GM12878 (cell line): ENCODE results near the gene WBP4. TPM values are rescaled to one million over a fixed set of nuclear protein-coding genes. Genes with fewer than 3 reads are reported as not detected.

Experiments
- ATAC-seq: fragments of 200-7000 bp; cut with Tn5 transposase; 3 replicates; pipeline ENCODE4 v1.9.1; 2020; ENCODE audit warnings: mild to moderate bottlenecking, moderate library complexity
- BruUV-seq: library from RNA; stranded (reverse); fragments of 400-500 nt; replicated peaks from 2 replicates; lab custom pipeline; 2021; lab: Mats Ljungman, UMichigan
- CTCF ChIA-PET: fragments of 300-600 bp; sonication (Branson Sonifier 250); formaldehyde crosslinking; extraction: SDS; loops from one replicate; lab custom pipeline; 2021; ENCODE audit warnings: inconsistent platforms; lab: Yijun Ruan, JAX
- POLR2A ChIA-PET: fragments of 350-600 bp; formaldehyde crosslinking; extraction: SDS; loops from one replicate; lab custom pipeline; 2021; ENCODE audit warnings: inconsistent platforms; lab: Charles Lee
- RAD21 ChIA-PET: fragments of 300-600 bp; sonication (Branson Sonifier 250); formaldehyde crosslinking; loops from one replicate; lab custom pipeline; 2023; ENCODE audit warnings: antibody characterized with exemption; ENCODE audit not compliant: unreplicated experiment; lab: Charles Lee
- SMC1A ChIA-PET: fragments of 300-600 bp; sonication (Branson Sonifier 250); formaldehyde crosslinking; loops from one replicate; lab custom pipeline; 2023; ENCODE audit not compliant: unreplicated experiment, uncharacterized antibody; lab: Charles Lee
- DNase-seq: peaks from one replicate; pipeline ENCODE4 v3.0.0-alpha.2; 2011; ENCODE audit warnings: low read depth, low spot score
- FAIRE-seq: peaks from 3 replicates; lab custom pipeline; 2011; peaks lifted over from hg19 to GRCh38; lab: Jason Lieb, UNC
- H2AFZ ChIP-seq: 2 replicates; pipeline ENCODE4 v1.6.0; 2011; ENCODE audit warnings: low read depth, low read length, control low read depth; ENCODE audit not compliant: control insufficient read depth
- H3K27ac ChIP-seq: 2 replicates; pipeline ENCODE4 v1.5.1; 2011; ENCODE audit warnings: control low read depth; ENCODE audit not compliant: control insufficient read depth, insufficient read depth
- H3K27me3 ChIP-seq, 2 experiments: replicated peaks in 1 of 2; 2 replicates each; pipeline versions ENCODE4 v1.6.0 to v1.6.1; 2011; ENCODE audit warnings: low read length in 1 of 2; ENCODE audit not compliant: control insufficient read depth in 2 of 2, insufficient read depth in 2 of 2
- H3K36me3 ChIP-seq, 2 experiments: 2 replicates each; pipeline ENCODE4 v1.5.1; 2011; ENCODE audit warnings: low read length in 1 of 2; ENCODE audit not compliant: control insufficient read depth in 2 of 2, insufficient read depth in 2 of 2
- H3K4me1 ChIP-seq: 2 replicates; pipeline ENCODE4 v1.6.1; 2011; ENCODE audit warnings: mild to moderate bottlenecking, low read length, moderate library complexity, mixed read lengths; ENCODE audit not compliant: control insufficient read depth, insufficient read depth
- H3K4me2 ChIP-seq: 2 replicates; pipeline ENCODE4 v1.6.0; 2011; ENCODE audit warnings: control low read depth; ENCODE audit not compliant: control insufficient read depth, insufficient read depth
- H3K4me3 ChIP-seq: fragments of 200-600 bp; sonication (generic); 2 replicates; pipeline ENCODE4 v1.5.1; 2016
- H3K79me2 ChIP-seq: 2 replicates; pipeline ENCODE4 v1.6.0; 2011; ENCODE audit warnings: low read length; ENCODE audit not compliant: control insufficient read depth, insufficient read depth
- H3K9ac ChIP-seq: 2 replicates; pipeline ENCODE4 v1.8.0; 2011; ENCODE audit warnings: low read length, control low read depth, mixed read lengths; ENCODE audit not compliant: control insufficient read depth, insufficient read depth
- H3K9me3 ChIP-seq: replicated peaks from 3 replicates; pipeline ENCODE4 v1.5.1; 2011; ENCODE audit warnings: mild to moderate bottlenecking, low read length; ENCODE audit not compliant: control insufficient read depth, insufficient read depth
- H4K20me1 ChIP-seq: 2 replicates; pipeline ENCODE4 v1.6.0; 2011; ENCODE audit not compliant: control insufficient read depth, insufficient read depth
- ETV6 ChIP-seq, 2 experiments: fragments of 450-650 bp in 1 of 2; IDR thresholded peaks in 1 of 2; conservative IDR thresholded peaks in 1 of 2; 2 replicates each; pipeline ENCODE4 v1.6.1; 2014; ENCODE audit warnings: antibody characterized with exemption in 1 of 2, borderline replicate concordance in 1 of 2, low read depth in 1 of 2, mild to moderate bottlenecking in 1 of 2, moderate library complexity in 1 of 2
- MYB ChIP-seq: fragments of 150-350 bp; IDR thresholded peaks from 2 replicates; pipeline ENCODE4 v1.6.1; 2014; ENCODE audit warnings: mild to moderate bottlenecking, low read depth, low read length, borderline replicate concordance
- NFYB ChIP-seq: IDR thresholded peaks from 2 replicates; pipeline ENCODE4 v1.6.1; 2011; ENCODE audit warnings: low read depth, mild to moderate bottlenecking, low read length, improper control_type of control experiment, moderate library complexity; ENCODE audit not compliant: insufficient read depth
- PAX8 ChIP-seq: fragments of 450-650 bp; IDR thresholded peaks from 2 replicates; pipeline ENCODE4 v1.6.1; 2017; ENCODE audit warnings: mild to moderate bottlenecking, moderate library complexity
- WGBS: methylation state at CpG from one replicate; pipeline ENCODE4 v1.1.6; 2016; ENCODE audit warnings: low lambda C conversion rate; ENCODE audit not compliant: insufficient replicate concordance, insufficient coverage; ENCODE audit errors: missing lambda C conversion rate; 5-methylcytosine and 5-hydroxymethylcytosine counted together
- in situ Hi-C: fragments of 300-500 bp; cut with MboI; formaldehyde crosslinking; loops from 9 replicates; pipeline ENCODE4 v1.14.3; 2018; ENCODE audit warnings: mixed read lengths
- intact Hi-C: fragments of 100-400 bp; cut with micrococcal nuclease; formaldehyde crosslinking; loops from one replicate; pipeline ENCODE4 v1.14.2; 2022; ENCODE audit not compliant: unreplicated experiment
- polyA plus RNA-seq, 11 experiments: library from polyadenylated mRNA; depleted of rRNA in 4 of 11; unstranded in 6 of 11; stranded (reverse) in 5 of 11; fragments of >200 nt; fragmentation: Nextera tagmentation in 4 of 11; fragmentation: Illumina TruSeq in 1 of 11; extraction: Ambion mirVana in 4 of 11; extraction: Trizol in 1 of 11; gene quantifications; 1 replicate in 1 of 11; 2 replicates in 10 of 11; pipeline versions ENCODE4 v1.2.1 to v1.2.3, GENCODE V29; 2011 to 2016; ENCODE audit warnings: inconsistent platforms in 2 of 11, missing spikeins in 2 of 11, low read depth in 1 of 11
- total RNA-seq, 4 experiments: library from RNA; depleted of rRNA in 3 of 4; stranded (reverse); fragments of >200 nt in 3 of 4; fragmentation: Illumina TruSeq in 1 of 4; extraction: Trizol in 1 of 4; gene quantifications; 2 replicates each; pipeline versions ENCODE4 v1.2.1 to v1.2.3, GENCODE V29; 2013 to 2021
- TF ChIP-seq, protein P1 (sequence below): fragments of 450-650 bp; IDR thresholded peaks from 2 replicates; pipeline ENCODE4 v1.6.1; 2018; ENCODE audit warnings: borderline replicate concordance, mild to moderate bottlenecking; ENCODE audit not compliant: partially characterized antibody
- TF ChIP-seq, protein P2 (sequence below): fragments of 450-650 bp; IDR thresholded peaks from 2 replicates; pipeline ENCODE4 v1.6.1; 2017; ENCODE audit warnings: borderline replicate concordance

The WBP4 gene
- total and polyA plus RNA-seq, 10 of the 15 experiments (the other 5 are each of a cell fraction or from before 2014, with no cell fraction given), result 7.4 to 21.6 (median 14.2) TPM

- TF ChIP-seq, protein P1, sequence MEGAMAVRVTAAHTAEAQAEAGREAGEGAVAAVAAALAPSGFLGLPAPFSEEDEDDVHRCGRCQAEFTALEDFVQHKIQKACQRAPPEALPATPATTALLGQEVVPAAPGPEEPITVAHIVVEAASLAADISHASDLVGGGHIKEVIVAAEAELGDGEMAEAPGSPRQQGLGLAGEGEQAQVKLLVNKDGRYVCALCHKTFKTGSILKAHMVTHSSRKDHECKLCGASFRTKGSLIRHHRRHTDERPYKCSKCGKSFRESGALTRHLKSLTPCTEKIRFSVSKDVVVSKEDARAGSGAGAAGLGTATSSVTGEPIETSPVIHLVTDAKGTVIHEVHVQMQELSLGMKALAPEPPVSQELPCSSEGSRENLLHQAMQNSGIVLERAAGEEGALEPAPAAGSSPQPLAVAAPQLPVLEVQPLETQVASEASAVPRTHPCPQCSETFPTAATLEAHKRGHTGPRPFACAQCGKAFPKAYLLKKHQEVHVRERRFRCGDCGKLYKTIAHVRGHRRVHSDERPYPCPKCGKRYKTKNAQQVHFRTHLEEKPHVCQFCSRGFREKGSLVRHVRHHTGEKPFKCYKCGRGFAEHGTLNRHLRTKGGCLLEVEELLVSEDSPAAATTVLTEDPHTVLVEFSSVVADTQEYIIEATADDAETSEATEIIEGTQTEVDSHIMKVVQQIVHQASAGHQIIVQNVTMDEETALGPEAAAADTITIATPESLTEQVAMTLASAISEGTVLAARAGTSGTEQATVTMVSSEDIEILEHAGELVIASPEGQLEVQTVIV, result no peak
Observed at GRCh38 chr13:41019011-41019487, 42.3 kb upstream of the WBP4 start, which contains the start of gene ELF1 (continued).

DNA sequence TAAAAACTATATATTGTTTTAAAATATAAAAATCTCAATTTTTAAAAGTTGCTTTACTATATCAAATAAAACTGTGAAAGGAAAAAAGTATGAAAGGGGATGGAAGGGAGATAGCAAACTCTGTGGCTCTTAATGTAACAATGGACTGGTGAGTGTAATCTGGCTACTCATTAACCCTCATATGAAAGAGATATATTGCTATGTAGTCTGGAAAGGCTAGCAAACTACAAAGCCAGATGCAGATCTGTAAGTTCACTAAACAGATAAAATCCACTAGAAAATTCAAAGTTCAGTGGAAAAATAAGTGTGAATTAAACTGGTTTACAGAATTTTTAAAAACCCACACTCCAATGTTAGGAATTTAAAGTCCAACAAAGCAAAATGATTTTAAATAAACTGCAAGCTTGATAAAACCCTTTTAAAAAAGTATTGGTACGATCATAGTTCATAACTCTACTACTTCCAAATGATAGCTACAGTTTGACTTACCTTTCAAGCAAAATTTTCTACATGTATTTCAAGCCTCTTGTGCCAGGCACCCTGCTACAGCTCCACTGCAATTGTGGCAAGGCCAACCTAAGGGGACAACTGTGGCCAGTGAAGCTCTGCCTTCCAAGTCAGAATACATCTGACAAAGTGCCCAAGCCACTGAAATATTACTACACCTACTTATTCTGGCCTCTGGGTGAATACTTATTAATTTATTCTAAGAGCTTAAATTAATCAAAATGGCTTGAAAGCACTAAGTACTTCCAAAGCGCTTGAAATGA lies 41.5 kb upstream of the WBP4 start:
- in situ Hi-C loops, result no loop called here
- Histone ChIP-seq H3K4me3 (no peak overlapping the region), H3K4me2 (no peak overlapping the region), H4K20me1 (no peaks in the 10 kb centered on the region), H3K79me2 (peaks cover 62% of the 10 kb centered on the region), H2AFZ (no peak overlapping the region), H3K9me3 (no peaks in the 10 kb centered on the region), H3K36me3 (no peaks in the 10 kb centered on the region), H3K27ac (no peak overlapping the region), H3K27me3 (no peaks in the 10 kb centered on the region), H3K4me1 (peaks cover 7% of the 10 kb centered on the region), H3K9ac (no peak overlapping the region)
- POLR2A ChIA-PET, result interaction anchor here (0.6 to 3.8 kb wide), 18 partner anchors 9 to 99 kb away, joined by 3 to 25 read pairs (median 4); partner anchors contain the start of gene WBP4
- CTCF ChIA-PET, result interaction anchor here (0.8 to 10.8 kb wide), 15 partner anchors 9 to 212 kb away, joined by 3 to 129 read pairs (median 5); partner anchors contain the start of gene WBP4
- TF ChIP-seq NFYB, result 0 out of 2 replicates have a peak, but pooled peaks have one; percentile 3
- no peak for TF ChIP-seq ETV6 (conservative IDR thresholded peaks at IDR 0.05 in 1 of 2, IDR thresholded peaks at IDR 0.05 in 1 of 2; ENCODE audit: borderline replicate concordance in 1 of 2, low read depth in 1 of 2)
- TF ChIP-seq MYB, result no peak
- TF ChIP-seq PAX8, result no peak
- TF ChIP-seq, protein P2, sequence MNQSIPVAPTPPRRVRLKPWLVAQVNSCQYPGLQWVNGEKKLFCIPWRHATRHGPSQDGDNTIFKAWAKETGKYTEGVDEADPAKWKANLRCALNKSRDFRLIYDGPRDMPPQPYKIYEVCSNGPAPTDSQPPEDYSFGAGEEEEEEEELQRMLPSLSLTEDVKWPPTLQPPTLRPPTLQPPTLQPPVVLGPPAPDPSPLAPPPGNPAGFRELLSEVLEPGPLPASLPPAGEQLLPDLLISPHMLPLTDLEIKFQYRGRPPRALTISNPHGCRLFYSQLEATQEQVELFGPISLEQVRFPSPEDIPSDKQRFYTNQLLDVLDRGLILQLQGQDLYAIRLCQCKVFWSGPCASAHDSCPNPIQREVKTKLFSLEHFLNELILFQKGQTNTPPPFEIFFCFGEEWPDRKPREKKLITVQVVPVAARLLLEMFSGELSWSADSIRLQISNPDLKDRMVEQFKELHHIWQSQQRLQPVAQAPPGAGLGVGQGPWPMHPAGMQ, result no peak
- SMC1A ChIA-PET, result interaction anchor here (0.7 to 18.2 kb wide), 20 partner anchors 8 to 98 kb away, joined by 3 to 308 read pairs (median 5); partner anchors contain the start of gene WBP4
- no peak for DNase-seq
- WGBS, result 76% methylated on average over 2 of the region's 2 CpGs
- ATAC-seq, result peak; percentile 33
- intact Hi-C loops, result loop anchor here (2.0 to 5.0 kb wide), 5 partner anchors 15 to 45 kb away; partner anchors contain the start of gene WBP4
- BruUV-seq, result no TSS peak
- FAIRE-seq, result no peak
- RAD21 ChIA-PET, result interaction anchor here (0.7 to 6.2 kb wide), 16 partner anchors 9 to 242 kb away, joined by 3 to 61 read pairs (median 6); no protein-coding TSS in a partner anchor
